Neural progenitor cell (in vitro differentiated cells): Measurements from ENCODE around the gene PROK1.

Experiments used
- CTCF ChIP-seq: fragments of 200-600 bp; sonication (generic); IDR thresholded peaks from 2 replicates; pipeline ENCODE4 v1.5.1; 2017; ENCODE audit warnings: antibody characterized with exemption, mild to moderate bottlenecking
- EZH2 ChIP-seq: fragments of 200-600 bp; sonication (generic); IDR thresholded peaks from 2 replicates; pipeline ENCODE4 v1.6.1; 2017; ENCODE audit warnings: antibody characterized with exemption, mild to moderate bottlenecking, moderate library complexity
- EZH2phosphoT487 ChIP-seq: fragments of 200-600 bp; sonication (generic); IDR thresholded peaks from 2 replicates; pipeline ENCODE4 v1.6.1; 2017; ENCODE audit warnings: antibody characterized with exemption

DNA sequence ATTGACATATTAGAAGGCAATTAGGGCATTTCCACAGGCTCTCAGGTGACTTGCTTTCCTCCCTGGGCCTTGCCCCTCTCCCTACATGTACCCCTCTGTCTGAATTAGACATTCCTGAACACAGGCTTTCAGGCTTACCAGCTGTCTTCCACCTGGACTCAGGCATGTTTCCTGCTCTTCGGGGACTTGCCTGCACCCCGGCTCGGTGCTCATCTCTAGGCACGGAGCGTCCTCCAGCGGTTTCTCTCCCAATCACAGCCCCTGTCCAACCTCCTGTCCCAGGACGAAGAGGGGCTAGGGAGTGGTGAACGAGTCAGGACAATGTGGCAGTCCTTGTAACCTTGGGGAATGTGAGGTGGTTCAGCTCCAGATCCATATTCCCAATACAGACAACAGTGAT is 4.2 kb downstream of the PROK1 start:
- TF ChIP-seq CTCF, result peak; percentile 61
- TF ChIP-seq EZH2, result no peak
- no peak for TF ChIP-seq EZH2phosphoT487
